GM21367 (cell line): Measurements from ENCODE around the gene DIS3L.
A peak's percentile ranks its signal among the peaks of the same experiment; 100 is the strongest.
"Not testable (repeated sequence)": the region's sequence is repeated elsewhere in the genome, so short reads cannot be mapped to it uniquely, and the experiment has no call there.

ENCODE experiments used
- ATAC-seq: cut with Tn5 transposase; IDR thresholded peaks from one replicate; pipeline ENCODE4 v1.9.1; 2021; ENCODE audit not compliant: unreplicated experiment

DIS3L gene

DNA sequence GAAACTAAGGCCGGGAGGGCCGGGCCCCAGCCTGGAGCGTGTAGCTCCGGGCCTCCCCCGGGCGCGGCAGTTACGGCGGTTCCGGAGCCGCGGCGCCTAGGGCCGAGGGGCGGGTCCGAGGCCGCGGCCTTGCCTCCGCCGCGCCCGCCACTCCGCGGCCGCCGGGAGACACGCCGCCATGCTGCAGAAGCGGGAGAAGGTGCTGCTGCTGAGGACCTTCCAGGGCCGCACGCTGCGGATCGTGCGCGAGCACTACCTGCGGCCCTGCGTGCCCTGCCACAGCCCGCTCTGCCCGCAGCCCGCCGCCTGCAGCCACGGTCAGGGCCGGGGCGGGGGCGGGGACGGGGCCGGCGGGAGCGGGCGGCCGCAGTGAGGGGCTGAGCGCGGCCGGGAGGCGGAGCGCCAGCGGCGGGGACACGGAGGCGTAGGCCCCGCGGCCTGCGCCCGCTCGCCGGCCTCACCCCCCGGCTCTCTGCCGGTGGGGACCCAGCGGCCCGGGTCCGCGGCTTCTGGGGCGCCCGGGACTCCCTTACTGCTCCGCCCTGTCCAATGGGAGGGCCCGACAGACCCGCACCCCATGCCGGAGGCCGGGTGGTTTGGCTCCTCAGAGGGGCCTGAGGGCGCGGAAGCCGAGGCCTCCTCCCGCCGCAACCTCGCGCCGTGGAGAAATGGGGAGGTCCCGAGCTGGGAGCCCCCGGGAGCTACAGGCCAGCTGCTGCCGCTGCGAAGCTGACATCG, at the start of gene DIS3L:
Gene DIS3L, plus strand, starts transcription at position 150 of the 738 bp plus-strand sequence. Its CDS starts 29 bp downstream, at position 179.
- ATAC-seq, result peak; percentile 45

DNA sequence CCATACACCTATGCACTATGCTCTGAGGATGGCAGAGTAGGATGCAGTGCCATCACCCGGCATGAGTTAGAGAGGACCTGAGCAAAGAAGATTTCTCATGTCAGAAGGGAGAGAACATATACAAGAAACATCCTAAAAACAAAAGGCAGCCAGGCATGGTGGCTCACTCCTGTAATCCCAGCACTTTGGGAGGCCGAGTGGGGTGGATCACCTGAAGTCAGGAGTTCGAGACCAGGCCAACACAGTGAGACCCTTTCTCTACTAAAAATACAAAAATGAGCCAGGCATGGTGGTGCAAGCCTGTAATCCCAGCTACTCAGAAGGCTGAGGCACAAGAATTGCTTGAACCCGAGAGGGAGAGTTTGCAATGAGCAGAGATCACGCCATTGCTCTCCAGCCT, 47.5 kb upstream of the DIS3L start:
- ATAC-seq, result not testable (repeated sequence)

DNA sequence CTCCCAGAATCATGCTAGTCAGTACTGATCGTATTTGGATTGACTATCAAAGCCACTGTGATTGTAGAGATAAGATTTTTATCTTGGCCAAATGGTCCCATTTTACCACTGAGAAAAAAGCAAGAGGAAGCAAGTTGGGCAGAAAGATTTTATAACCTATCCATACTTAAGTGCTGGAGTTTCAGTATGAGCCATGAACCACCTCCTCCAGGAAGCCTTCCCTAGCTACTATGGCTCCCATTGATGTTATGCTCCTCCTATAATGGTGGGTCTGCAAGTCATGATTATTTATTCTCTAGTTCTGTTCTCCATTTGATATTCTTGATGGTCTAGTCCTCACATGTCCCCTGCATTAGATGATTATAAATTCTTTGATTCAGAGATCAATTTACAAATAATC, 46.4 kb upstream of the DIS3L start:
- no peak for ATAC-seq

DNA sequence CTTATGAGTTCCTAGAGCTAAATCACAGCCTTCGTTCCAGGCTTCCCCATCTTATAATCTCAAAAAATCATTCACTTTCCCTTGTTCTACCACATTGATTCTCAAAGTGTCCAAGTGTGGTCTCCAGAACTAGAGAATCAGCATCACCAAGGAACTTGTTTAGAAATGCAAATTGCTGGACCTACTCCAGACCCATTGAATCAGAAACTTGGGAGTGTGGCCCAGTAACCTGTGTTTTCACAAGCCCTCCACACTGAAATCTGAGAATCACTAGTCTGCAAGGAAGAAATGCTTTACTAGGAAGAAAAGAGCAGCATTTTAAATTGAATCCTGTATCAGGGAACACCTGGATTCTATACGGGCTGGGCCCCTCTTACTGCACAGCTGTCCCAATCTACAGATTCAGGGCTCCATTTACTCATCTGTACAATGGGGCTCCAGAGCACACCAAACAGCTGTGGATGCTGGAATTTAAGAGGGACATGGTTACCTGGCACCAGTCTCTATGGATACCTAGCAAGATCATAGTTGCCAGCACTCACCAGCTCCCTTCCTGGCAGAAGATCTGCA, 43.7 kb upstream of the DIS3L start:
- ATAC-seq, result no peak

DNA sequence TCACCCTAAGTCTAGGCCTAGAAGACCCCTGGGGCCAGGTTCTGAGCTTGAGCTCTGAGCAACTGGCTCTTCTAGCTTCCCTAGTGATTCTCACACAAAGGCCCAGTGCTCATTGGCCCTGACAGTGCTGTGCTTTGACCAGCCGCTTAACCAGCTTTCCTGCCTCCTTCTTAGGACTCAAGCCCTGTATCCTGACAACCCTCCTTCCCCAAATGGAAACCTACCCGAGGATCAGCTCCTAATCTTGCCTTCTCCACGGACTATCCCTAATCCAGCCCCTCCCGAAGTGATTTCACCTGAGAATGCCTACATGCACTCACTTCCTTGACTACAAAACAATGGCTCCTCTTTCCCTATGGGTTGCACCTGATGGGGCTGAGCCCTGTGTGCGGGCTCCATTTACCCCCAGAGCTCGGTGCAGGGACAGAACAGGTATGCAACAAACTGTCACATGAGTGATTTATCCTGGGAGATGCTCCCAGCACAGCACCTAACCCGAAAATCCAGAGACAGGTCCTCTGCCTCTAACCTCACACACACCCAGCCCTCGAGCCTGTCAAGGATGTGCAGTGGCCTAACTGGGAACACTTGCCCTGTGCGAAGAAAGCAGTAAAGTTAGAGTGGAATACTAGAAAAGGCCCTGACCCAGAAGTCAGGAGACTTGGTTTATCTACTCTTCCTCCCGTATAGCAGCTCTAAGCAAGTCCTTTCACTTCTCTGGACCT, 42.1 kb upstream of the DIS3L start:
- no peak for ATAC-seq

DNA sequence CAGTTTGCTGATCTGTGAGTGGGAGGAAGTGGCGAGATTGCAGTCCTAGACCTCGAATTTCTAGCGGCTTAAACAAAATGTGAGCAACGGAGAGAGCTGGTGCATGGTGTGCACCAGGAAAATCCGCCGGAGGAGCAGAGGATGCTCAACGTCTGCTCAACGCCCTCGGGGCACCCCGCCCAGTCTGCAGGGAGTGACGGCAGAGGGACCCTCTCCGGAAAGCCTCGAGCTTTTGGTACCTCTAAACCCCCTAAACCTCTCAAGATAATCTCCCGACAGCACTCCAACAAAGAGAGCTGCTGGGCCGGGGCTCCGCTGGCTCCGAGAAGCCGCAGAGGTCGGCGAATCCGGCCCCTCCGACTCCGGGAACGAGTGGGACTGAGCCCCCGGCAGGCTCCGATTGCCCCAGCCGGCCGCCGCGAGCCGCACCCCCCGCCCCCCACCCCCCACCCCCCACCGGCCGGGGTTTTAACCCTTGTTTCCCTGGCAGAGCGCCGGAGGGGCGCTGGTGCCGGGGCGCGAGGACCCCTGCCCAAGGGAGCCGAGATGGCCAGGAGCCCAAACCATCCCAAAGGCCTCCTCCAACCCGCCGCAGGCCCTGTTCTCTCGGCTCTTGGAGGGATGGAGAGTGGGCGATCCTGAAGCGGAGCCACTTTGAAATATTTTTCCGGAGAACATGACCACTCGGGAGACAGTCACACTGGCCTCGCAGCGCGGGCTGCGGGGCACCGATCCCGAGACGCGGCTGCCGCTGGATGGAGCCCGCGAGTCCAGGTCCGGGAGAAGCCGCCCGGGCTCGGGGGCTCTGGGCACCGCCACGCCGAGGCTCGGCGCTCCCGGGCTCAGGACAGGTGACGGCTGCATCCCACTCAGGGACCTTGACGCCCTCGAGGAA, 41.3 kb upstream of the DIS3L start:
- no peak for ATAC-seq

DNA sequence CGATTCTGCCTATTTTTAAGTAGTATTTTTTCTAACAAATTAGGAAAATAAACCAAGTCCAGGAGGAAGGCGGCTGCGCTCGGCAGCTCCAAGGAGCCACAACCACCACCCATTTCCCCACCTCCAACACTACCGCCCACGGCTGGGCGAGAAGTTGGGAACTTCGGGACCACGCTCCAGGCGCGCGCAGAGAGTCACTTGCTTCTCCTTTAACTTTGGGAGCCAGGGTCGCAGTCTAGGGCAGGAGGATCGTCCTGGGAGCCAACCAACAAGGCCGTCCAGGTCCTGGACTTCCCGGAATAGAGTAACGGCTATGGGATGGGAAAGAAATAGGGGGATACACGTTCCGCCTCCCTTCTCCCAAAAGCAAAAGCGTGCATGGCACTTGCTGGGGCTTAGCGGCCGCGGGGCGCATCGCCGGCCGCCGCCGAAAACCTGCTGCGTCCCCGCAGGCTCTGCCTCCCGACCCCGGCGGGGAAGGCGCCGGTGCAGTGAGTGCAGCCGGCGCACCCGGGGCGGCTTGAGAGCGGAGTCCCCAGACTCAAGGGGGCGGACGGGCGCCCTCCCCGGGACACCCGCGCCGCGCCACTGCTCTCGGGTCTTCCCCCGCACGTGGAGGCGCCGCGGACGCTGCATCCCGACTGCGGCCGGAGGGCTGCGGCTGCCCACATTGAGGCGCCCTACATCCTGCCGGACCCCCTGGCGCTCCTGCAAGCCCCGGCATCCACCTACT, 40.5 kb upstream of the DIS3L start:
- no peak for ATAC-seq

DNA sequence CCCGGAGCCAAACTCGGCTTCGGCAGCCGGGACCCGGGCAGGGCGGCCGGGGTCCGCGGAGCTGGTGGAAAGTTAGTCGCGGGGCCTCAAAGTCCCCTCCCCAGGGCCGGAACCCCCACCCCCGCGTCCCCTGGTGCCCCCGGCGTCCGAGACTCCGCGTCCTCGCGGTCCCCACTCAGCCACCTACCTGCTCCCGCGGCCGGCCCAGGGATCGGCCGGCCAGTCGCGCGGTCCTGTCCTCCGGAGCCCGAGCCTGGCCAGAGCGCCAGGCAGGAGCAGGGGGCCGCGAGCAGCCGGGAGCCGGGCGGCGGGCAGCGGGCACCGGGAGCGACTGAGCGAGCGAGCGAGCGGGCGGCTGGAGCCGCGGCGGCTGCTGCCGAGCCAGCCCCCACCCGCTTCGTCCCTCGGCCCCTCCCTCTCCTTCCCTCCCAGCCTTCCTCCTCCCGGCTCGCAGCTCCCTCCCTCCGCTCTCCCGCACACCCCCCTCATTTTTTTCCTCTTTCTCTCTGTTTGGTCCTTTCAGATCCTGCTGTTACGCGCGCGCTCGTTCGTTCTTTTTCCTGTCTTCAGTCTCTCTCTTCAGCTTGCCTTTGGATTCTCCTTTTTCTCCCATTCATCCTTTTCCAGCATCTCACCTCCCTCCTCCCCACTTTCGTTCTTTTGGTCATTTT, 39.8 kb upstream of the DIS3L start, which contains the start of gene MEGF11:
Gene MEGF11, minus strand, starts transcription at position 333 of the 671 bp plus-strand sequence. CDS start 125,347 bp downstream, outside the sequence.
- ATAC-seq, result no peak

DNA sequence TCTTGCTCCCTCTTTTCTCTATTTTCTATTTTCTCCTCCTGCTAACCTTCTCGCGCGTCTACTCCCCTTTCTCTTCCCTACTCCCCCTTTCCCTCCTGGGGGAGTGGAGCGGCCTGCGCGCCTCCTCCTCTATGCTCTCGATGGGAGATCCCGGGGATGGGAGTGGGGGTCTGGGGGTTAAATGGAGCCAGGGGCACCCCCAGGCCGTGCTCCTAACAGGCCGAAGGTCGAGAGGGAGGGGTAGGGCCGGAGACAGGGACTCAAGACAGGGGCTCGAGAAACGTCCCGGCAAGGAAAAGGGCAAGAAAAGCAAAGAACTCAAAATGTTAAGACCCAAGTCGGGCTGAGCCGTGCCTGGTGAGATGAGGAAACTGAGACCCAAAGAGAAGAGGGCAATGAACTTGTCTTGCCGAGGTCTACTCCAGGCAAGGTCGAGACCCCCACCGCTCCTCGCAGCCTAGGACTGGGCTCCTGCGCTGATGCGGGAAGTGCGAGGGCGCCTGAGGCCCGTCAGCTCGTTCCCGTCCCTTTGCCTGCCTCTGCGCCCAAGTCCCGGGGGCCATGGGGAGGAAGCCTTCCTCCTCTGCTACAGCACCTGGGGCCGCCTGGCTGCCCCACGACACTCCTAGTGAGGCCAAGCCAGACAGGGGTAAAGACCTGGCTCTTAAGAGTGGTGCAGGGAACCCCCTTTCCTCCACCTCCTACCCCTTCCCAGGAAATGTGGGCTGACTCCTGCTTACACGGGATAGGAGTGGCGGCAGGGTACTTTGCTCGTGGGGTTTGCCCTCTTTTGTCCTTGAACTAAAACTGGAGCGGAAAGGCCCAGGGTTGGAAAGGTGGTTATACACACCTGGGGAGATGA, 39.0 kb upstream of the DIS3L start:
- no peak for ATAC-seq

DNA sequence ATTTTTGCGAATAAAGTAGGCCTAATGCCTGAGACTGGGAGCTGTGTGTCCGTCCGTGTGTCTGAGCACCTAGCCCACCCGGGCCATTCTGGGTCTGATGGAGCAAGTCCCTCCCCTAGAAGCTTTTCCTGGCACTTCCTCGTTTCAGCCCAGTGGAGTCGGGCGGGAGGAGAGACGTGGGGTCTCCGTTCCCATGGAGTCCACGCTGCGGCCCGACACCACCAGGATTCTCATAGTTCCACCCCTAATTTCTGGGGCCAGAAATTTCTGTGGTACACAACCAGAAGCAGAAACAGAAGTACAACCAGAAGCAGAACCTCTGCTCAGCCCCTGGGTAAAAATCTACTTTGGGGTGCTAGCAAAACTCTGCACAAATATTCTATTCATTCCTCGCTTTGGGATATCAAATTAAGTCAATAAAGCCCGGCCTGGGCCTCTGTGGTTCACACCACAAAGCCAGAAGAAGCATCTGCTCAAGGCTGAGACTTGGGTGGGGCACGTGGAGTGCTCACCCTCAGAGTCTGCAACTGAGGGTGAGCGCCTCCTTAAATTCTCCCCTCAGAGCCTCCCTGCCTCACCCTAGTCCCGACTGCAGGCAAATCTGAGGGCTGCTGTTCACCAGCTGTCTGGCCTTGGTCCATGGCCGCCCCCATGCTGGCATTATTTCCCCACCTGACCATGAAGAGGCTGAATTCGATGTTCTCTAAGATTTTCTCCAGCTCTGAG, 38.3 kb upstream of the DIS3L start:
- no peak for ATAC-seq

DNA sequence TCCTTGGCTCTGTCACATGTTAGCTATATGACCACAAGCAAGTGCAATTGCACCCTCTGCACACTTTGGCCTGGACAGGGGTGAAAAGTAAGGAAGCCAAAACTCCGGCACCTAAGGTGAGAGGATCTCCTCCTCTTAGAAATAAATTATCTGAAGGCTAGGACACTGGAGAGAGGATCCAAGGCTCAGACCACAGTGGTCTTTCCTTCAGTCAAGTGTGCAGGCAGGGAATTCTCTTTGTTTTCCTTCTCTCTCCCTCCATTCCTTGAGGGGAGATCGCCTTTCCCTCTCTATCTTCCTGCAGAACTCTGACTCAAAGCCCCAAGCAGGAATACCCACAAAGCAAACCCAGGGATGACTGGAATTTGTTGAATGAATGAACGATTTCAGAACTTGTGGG, 36.7 kb upstream of the DIS3L start:
- no peak for ATAC-seq

DNA sequence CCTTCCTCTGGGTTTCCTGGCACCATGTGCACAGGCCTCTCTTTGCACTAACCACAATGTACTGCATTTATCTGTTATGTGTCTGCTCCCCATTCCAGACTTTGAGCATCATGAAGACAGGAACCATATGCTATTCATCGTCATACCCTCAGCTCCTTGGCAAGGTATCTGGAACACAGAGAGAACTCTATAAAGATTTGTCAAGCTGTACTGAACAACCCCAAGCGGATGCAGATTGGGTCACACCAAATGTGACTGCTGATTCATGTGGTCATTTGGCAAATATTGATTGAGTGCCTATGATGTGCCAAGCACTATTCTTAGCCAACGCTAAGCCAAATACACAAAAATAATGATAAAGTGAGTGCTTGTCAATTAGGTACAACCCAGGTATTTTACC, 32.3 kb upstream of the DIS3L start:
- no peak for ATAC-seq

DNA sequence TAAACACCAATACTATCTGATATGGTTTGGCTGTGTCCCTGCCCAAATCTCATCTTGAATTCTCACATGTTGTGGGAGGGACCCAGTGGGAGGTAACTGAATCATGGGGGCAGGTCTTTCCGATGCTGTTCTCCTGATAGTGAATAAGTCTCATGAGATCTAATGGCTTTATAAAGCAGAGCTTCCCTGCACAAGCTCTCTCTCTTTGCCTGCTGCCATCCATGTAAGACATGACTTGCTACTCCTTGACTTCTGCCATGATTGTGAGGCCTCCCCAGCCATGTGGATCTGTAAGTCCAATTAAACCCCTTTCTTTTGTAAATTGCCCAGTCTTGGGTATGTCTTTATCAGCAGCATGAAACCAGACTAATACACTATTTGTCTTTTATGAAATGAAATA, 30.5 kb upstream of the DIS3L start:
- not testable (repeated sequence) for ATAC-seq

DNA sequence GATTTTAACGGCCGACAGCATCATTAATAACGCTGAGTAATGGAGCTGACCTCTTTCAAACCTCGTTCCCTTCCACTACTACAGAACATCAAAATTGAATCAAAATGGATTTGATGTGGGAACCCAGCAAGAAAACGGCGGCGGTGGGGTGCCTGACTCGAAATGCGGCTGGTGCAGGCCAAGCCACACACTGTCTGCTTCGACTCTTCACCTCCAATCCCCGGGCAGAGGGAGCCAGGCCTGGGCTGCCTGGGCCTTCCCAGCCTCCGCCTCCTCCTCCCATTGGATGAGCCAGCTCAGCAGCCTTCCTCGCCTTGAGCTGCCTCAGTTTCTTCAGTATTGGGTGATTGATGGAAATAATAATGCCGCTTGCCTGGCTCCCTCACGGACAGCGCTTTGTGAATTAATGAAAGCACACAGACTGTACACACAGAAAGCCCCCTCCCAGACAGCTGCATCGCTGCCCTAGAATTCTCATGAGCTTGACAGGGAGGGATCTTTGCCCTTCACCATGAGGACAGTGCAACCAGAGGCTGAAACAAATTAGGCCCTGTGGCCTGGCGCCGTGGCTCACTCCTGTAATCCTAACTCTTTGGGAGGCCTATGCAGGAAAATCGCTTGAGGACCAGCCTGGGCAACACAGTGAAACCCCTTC, 28.4 kb upstream of the DIS3L start:
- ATAC-seq, result no peak

DNA sequence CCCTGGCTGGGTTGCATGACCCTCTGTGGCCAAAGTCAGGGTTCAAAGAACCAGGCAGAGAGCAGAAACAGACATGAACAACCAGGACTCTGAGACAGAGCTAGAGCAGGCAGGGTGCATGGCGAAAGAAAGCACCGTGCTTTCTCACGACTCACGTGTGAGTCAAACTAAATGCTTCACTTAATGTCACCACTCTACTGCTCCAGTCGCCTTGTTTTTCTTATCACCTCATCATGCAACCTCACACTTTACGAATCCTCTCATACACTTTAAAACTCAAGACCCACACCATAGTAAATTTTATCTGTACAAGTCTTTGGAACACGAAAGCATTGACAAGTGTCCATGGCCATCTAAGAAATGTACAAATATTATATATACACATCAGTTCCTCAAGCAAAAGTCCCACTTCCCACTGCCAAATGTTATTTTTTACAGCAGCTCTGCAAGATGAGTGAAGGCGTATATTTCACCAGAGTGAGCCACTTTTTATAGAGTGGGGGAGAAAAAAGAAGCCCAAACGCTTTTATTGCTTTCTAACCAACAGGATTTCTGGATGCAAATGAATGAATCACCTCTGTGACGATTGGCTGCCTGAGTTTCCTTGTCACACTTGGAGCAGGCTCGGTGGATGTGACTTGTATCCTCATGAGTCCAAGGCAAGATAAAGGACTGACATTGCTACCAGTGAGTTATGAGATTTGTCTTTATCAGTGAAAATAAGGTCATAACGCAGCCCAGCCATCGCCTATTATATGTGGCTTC, 23.9 kb upstream of the DIS3L start:
- ATAC-seq, result no peak

DNA sequence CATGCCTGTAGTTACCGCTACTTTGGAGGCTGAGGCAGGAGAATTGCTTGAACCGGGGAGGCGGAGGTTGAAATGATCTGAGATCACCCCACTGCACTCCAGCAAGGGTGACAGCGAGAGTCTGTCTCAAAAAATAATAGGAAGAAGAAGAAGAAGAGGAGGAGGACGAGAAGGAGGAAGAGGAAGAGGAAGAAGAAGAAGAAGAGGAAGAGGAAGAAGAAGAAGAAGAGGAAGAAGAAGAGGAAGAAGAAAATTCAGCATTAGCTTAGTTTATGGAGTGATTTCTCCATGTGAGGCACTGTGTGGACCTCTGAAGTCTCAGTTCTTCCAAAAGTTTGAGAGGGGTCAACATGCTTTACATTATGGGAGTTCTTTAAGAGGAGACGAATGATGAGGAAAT, 22.4 kb upstream of the DIS3L start:
- ATAC-seq, result no peak

DNA sequence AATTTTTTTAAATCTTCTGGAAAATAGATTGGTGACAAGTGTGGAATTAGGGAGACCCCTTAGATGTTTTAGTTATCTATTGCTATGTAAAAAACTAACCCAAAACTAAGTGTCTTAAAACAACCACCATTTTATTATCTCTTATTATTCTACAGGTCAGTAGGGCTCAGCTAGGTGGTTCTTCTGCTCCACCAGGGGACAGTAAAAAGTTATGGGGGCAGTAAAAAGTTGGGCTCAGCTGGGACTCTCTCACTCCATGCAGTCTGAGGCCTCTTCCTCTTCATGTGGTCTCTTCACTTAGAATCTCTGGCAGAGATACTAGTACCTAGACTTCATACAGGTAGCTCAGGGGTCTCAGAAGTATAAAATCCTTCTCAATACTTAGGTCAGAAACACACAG, 18.0 kb upstream of the DIS3L start:
- no peak for ATAC-seq
